ENCODE results near the gene AKAP13. TPM values are rescaled to one million over a fixed set of nuclear protein-coding genes. Genes with fewer than 3 reads are reported as not detected.

The AKAP13 gene
- total RNA-seq, 2 experiments from 2014 or later, result 79.4 to 83.2 TPM

GRCh38 chr15:85752491-85752961 is 372.1 kb downstream of the AKAP13 start:
- CTCF ChIA-PET, result interaction anchor here (0.6 to 1.0 kb wide), 2 partner anchors 13 to 1004 kb away, joined by 3 to 6 read pairs; no protein-coding TSS in a partner anchor
- no peaks in the 10 kb centered on the region for H3K36me3 Mint-ChIP-seq (ENCODE audit: low read depth)
- no peaks in the 10 kb centered on the region for H3K9me3 Mint-ChIP-seq
- H3K27ac Mint-ChIP-seq, result no peak overlapping the region
- no peak overlapping the region for H3K4me3 Mint-ChIP-seq
- H3K27me3 Mint-ChIP-seq (ENCODE audit: low read depth), result no peaks in the 10 kb centered on the region
- no peak for DNase-seq
- H3K4me1 Mint-ChIP-seq (ENCODE audit: low read depth), result peaks cover 19% of the 10 kb centered on the region
- intact Hi-C loops (cut with micrococcal nuclease), result no loop called here

- Mint-ChIP-seq H3K27ac (no peak overlapping the region), H3K36me3 (ENCODE audit: low read depth) (peaks cover 2% of the 10 kb centered on the region), H3K4me3 (no peak overlapping the region), H3K4me1 (ENCODE audit: low read depth) (peaks cover 19% of the 10 kb centered on the region), H3K27me3 (ENCODE audit: low read depth) (no peaks in the 10 kb centered on the region), H3K9me3 (no peaks in the 10 kb centered on the region)
- CTCF ChIA-PET, result interaction anchor here (0.6 kb wide), 1 partner anchor 1003 kb away, joined by 6 read pairs; no protein-coding TSS in a partner anchor
- no peak for DNase-seq
- intact Hi-C loops (cut with micrococcal nuclease), result no loop called here
Observed at GRCh38 chr15:85753261-85753660, 372.9 kb downstream of the AKAP13 start.

GRCh38 chr15:85753791-85754452 is 373.5 kb downstream of the AKAP13 start:
- peaks cover 2% of the 10 kb centered on the region for H3K36me3 Mint-ChIP-seq (ENCODE audit: low read depth)
- H3K27ac Mint-ChIP-seq, result no peak overlapping the region
- no peak for DNase-seq
- H3K4me3 Mint-ChIP-seq, result no peak overlapping the region
- no peaks in the 10 kb centered on the region for H3K27me3 Mint-ChIP-seq (ENCODE audit: low read depth)
- H3K4me1 Mint-ChIP-seq (ENCODE audit: low read depth), result peaks cover 19% of the 10 kb centered on the region
- CTCF ChIA-PET, result no interaction called here
- intact Hi-C loops (cut with micrococcal nuclease), result no loop called here
- H3K9me3 Mint-ChIP-seq, result no peaks in the 10 kb centered on the region

DNA sequence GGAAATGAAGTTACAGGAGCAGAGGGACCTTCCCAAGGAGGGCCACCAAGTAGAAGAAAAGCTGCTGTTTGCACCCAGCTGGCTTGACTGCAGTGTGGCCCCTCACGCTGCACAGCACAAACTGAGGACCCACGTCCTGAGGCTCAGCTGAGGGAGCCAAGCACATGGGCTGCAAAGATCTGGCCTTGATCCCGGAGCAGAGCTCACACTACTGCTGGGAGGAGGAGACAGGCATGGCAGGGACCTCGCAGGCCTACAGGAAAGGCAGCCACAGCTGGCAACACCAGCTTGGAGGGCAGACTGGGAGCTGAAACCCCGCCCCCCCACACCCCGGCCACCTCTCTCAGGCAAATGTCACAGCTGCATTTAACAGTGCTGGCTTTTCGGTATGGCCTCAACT is 374.6 kb downstream of the AKAP13 start:
- intact Hi-C loops (cut with micrococcal nuclease), result no loop called here
- CTCF ChIA-PET, result no interaction called here
- peaks cover 19% of the 10 kb centered on the region for H3K4me1 Mint-ChIP-seq (ENCODE audit: low read depth)
- H3K36me3 Mint-ChIP-seq (ENCODE audit: low read depth), result peaks cover 2% of the 10 kb centered on the region
- no peaks in the 10 kb centered on the region for H3K27me3 Mint-ChIP-seq (ENCODE audit: low read depth)
- H3K4me3 Mint-ChIP-seq, result no peak overlapping the region
- no peaks in the 10 kb centered on the region for H3K9me3 Mint-ChIP-seq
- H3K27ac Mint-ChIP-seq, result no peak overlapping the region
- DNase-seq, result no peak

GRCh38 chr15:85755471-85755870 is 375.1 kb downstream of the AKAP13 start:
- Mint-ChIP-seq H3K27ac (no peak overlapping the region), H3K4me3 (no peak overlapping the region), H3K4me1 (ENCODE audit: low read depth) (peaks cover 19% of the 10 kb centered on the region), H3K9me3 (no peaks in the 10 kb centered on the region), H3K27me3 (ENCODE audit: low read depth) (no peaks in the 10 kb centered on the region), H3K36me3 (ENCODE audit: low read depth) (peaks cover 2% of the 10 kb centered on the region)
- intact Hi-C loops (cut with micrococcal nuclease), result no loop called here
- no peak for DNase-seq
- CTCF ChIA-PET, result no interaction called here

DNA sequence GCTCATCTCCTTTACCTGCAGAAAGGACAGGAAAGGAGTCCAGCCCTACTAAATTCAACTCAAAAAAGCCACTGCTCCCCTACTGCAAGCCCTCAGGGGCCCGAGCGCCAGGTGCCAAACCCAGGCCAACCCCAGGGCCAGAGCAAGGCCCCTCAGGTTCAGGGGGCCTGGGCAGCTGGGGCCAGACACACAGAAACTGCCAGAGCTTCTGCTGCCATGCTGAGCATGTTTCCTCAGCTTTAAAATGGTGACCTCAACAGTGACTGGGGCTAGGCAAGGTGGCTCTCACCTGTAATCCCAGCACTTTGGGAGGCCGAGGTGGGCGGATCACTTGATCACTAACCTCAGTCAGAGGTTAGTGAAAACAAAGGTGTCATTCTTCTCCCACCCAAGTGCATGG is 375.5 kb downstream of the AKAP13 start:
- CTCF ChIA-PET, result no interaction called here
- no peak for DNase-seq
- Mint-ChIP-seq H3K27me3 (ENCODE audit: low read depth) (no peaks in the 10 kb centered on the region), H3K4me1 (ENCODE audit: low read depth) (peaks cover 17% of the 10 kb centered on the region), H3K36me3 (ENCODE audit: low read depth) (peaks cover 2% of the 10 kb centered on the region), H3K27ac (no peak overlapping the region), H3K9me3 (no peaks in the 10 kb centered on the region), H3K4me3 (no peak overlapping the region)
- intact Hi-C loops (cut with micrococcal nuclease), result no loop called here

- peaks cover 12% of the 10 kb centered on the region for H3K4me1 Mint-ChIP-seq (ENCODE audit: low read depth)
- no peak for DNase-seq
- no peaks in the 10 kb centered on the region for H3K9me3 Mint-ChIP-seq
- intact Hi-C loops (cut with micrococcal nuclease), result no loop called here
- no peak overlapping the region for H3K27ac Mint-ChIP-seq
- CTCF ChIA-PET, result interaction anchor here (0.5 kb wide), 1 partner anchor 29 kb away, joined by 3 read pairs; no protein-coding TSS in a partner anchor
- H3K27me3 Mint-ChIP-seq (ENCODE audit: low read depth), result no peaks in the 10 kb centered on the region
- no peak overlapping the region for H3K4me3 Mint-ChIP-seq
- H3K36me3 Mint-ChIP-seq (ENCODE audit: low read depth), result peaks cover 2% of the 10 kb centered on the region
Observed at GRCh38 chr15:85756411-85757072, 376.1 kb downstream of the AKAP13 start.

- Mint-ChIP-seq H3K27ac (no peak overlapping the region), H3K27me3 (ENCODE audit: low read depth) (no peaks in the 10 kb centered on the region), H3K4me3 (no peak overlapping the region), H3K9me3 (no peaks in the 10 kb centered on the region), H3K4me1 (ENCODE audit: low read depth) (peaks cover 9% of the 10 kb centered on the region), H3K36me3 (ENCODE audit: low read depth) (peaks cover 2% of the 10 kb centered on the region)
- no peak for DNase-seq
- CTCF ChIA-PET, result interaction anchor here (0.5 kb wide), 2 partner anchors 27 to 28 kb away, joined by 3 read pairs; no protein-coding TSS in a partner anchor
- intact Hi-C loops (cut with micrococcal nuclease), result no loop called here
Observed at GRCh38 chr15:85757073-85757938, 376.9 kb downstream of the AKAP13 start.

- CTCF ChIA-PET, result no interaction called here
- Mint-ChIP-seq H3K4me1 (ENCODE audit: low read depth) (peaks cover 2% of the 10 kb centered on the region), H3K9me3 (no peaks in the 10 kb centered on the region), H3K4me3 (no peak overlapping the region), H3K36me3 (ENCODE audit: low read depth) (peaks cover 2% of the 10 kb centered on the region), H3K27ac (no peak overlapping the region), H3K27me3 (ENCODE audit: low read depth) (no peaks in the 10 kb centered on the region)
- DNase-seq, result no peak
- intact Hi-C loops (cut with micrococcal nuclease), result no loop called here
Observed at GRCh38 chr15:85757939-85758654, 377.7 kb downstream of the AKAP13 start.

DNA sequence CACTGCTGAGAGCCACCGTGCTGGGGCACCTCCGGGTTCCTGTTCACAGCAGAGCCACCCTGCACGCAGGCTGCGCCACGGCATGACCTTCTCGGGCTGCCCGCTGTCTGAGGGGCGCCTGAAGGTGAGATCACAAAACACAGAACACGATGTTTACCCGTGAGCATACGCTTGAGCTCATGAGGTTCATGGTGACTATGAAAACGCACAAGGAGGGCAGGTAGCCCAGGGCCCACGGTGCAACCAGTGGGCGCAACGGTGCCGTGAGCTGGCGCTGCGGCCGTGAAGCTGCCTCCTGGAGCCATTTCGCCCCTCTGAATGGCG is 378.2 kb downstream of the AKAP13 start:
- CTCF ChIA-PET, result no interaction called here
- H3K4me1 Mint-ChIP-seq (ENCODE audit: low read depth), result peaks cover 2% of the 10 kb centered on the region
- H3K27ac Mint-ChIP-seq, result no peak overlapping the region
- H3K27me3 Mint-ChIP-seq (ENCODE audit: low read depth), result no peaks in the 10 kb centered on the region
- H3K36me3 Mint-ChIP-seq (ENCODE audit: low read depth), result peaks cover 2% of the 10 kb centered on the region
- no peak for DNase-seq
- no peak overlapping the region for H3K4me3 Mint-ChIP-seq
- H3K9me3 Mint-ChIP-seq, result no peaks in the 10 kb centered on the region
- intact Hi-C loops (cut with micrococcal nuclease), result no loop called here

- CTCF ChIA-PET, result no interaction called here
- no peaks in the 10 kb centered on the region for H3K4me1 Mint-ChIP-seq (ENCODE audit: low read depth)
- H3K27ac Mint-ChIP-seq, result no peak overlapping the region
- no peak for DNase-seq
- no peaks in the 10 kb centered on the region for H3K27me3 Mint-ChIP-seq (ENCODE audit: low read depth)
- H3K9me3 Mint-ChIP-seq, result no peaks in the 10 kb centered on the region
- H3K36me3 Mint-ChIP-seq (ENCODE audit: low read depth), result peaks cover 2% of the 10 kb centered on the region
- no peak overlapping the region for H3K4me3 Mint-ChIP-seq
- intact Hi-C loops (cut with micrococcal nuclease), result no loop called here
Observed at GRCh38 chr15:85759376-85759775, 379.0 kb downstream of the AKAP13 start.

DNA sequence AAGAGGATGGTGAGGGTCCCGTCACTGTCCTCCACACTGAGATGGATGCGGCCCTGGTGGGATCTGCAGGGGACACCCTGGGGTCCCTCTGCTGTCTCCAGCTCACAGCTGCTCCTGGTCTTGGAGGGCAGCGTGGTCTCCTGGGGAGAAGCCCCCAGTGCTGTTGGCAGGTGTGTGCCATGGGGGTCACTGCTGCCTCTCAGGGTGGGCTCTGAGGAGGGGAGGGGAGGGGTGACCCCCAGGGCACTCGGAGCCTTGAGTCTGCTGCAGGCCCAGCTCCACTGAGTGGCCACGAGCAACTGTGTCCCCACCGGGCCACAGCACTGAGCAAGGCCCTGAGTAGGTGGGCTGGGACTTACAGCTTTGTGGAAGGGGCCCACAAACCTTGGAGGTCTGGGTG is 379.6 kb downstream of the AKAP13 start:
- intact Hi-C loops (cut with micrococcal nuclease), result no loop called here

More for the DNA sequence above, 379.6 kb downstream of the AKAP13 start:
- Mint-ChIP-seq H3K27me3 (ENCODE audit: low read depth) (no peaks in the 10 kb centered on the region), H3K4me3 (no peak overlapping the region), H3K27ac (no peak overlapping the region), H3K9me3 (no peaks in the 10 kb centered on the region), H3K4me1 (ENCODE audit: low read depth) (no peaks in the 10 kb centered on the region), H3K36me3 (ENCODE audit: low read depth) (peaks cover 2% of the 10 kb centered on the region)
- CTCF ChIA-PET, result interaction anchor here (0.6 to 1.0 kb wide), 2 partner anchors 18 to 81 kb away, joined by 3 read pairs; no protein-coding TSS in a partner anchor
- DNase-seq, result no peak
